Aorta (tissue), 5 donors: ENCODE data around the gene LRR1. TPM values are rescaled to one million over a fixed set of nuclear protein-coding genes. Genes with fewer than 3 reads are reported as not detected.

Experiments used
- ATAC-seq: fragments of 200-7000 bp; cut with Tn5 transposase; one replicate; pipeline ENCODE4 v1.9.1; 2022; ENCODE audit warnings: moderate library complexity; ENCODE audit not compliant: low FRiP score
- DNase-seq, 2 donors: peaks; one replicate each; pipeline ENCODE4 v3.0.0-alpha.2; 2020
- H3K27ac ChIP-seq, 2 donors: one replicate each; pipeline ENCODE4 v1.5.1; 2013; ENCODE audit warnings: low read length in 2 of 2, mild to moderate bottlenecking in 2 of 2, moderate library complexity in 2 of 2, control low read depth in 1 of 2, inconsistent platforms in 1 of 2, low read depth in 1 of 2
- H3K27me3 ChIP-seq, 2 donors: one replicate each; pipeline ENCODE4 v1.6.1; 2013; ENCODE audit warnings: control low read depth in 1 of 2, low read length in 1 of 2, mild to moderate bottlenecking in 1 of 2, moderate library complexity in 1 of 2; ENCODE audit not compliant: insufficient read depth in 2 of 2, control insufficient read depth in 1 of 2
- H3K36me3 ChIP-seq, 2 donors: one replicate each; pipeline ENCODE4 v1.6.1; 2013; ENCODE audit warnings: control low read depth in 1 of 2, low read length in 1 of 2, mild to moderate bottlenecking in 1 of 2; ENCODE audit not compliant: insufficient read depth in 2 of 2, control insufficient read depth in 1 of 2
- H3K4me1 ChIP-seq, 2 donors: one replicate each; pipeline ENCODE4 v1.6.1; 2013; ENCODE audit warnings: low read length in 2 of 2, control low read depth in 1 of 2, mild to moderate bottlenecking in 1 of 2, moderate library complexity in 1 of 2; ENCODE audit not compliant: insufficient read depth in 2 of 2, control insufficient read depth in 1 of 2
- H3K4me3 ChIP-seq, 2 donors: one replicate each; pipeline ENCODE4 v1.5.1; 2013; ENCODE audit warnings: low read length in 2 of 2, control low read depth in 1 of 2, mild to moderate bottlenecking in 1 of 2
- H3K9me3 ChIP-seq: one replicate; pipeline ENCODE4 v1.6.1; 2013; ENCODE audit warnings: mild to moderate bottlenecking, low read length; ENCODE audit not compliant: control insufficient read depth
- WGBS, 2 donors: extraction: QIAGEN DNeasy Blood & Tissue Kit; methylation state at CpG; one replicate each; pipeline ENCODE4 v1.1.7; 2013; 5-methylcytosine and 5-hydroxymethylcytosine counted together
- intact Hi-C, 2 donors: fragments of 100-400 bp; cut with DNase I; formaldehyde crosslinking; loops; one replicate each; pipeline versions ENCODE4 v1.14.2 to v1.15.0; 2022
- long read RNA-seq, 2 donors: library from polyadenylated mRNA; unstranded; transcript quantifications; one replicate each; pipeline ENCODE4 v2.0.0, GENCODE V29; 2020 to 2021
- polyA plus RNA-seq, 2 donors: library from polyadenylated mRNA; stranded (reverse); fragments of 200-250 nt; gene quantifications; one replicate each; pipeline ENCODE4 v1.2.3, GENCODE V29; 2013
- total RNA-seq, 2 donors: library from RNA; stranded (reverse); fragmentation: NEBNext Ultra II Directional; extraction: Animal tissue kit (Norgen Biotek cat#: 25700); gene quantifications; one replicate each; pipeline ENCODE4 v1.2.1, GENCODE V29; 2021
- donor health status: healthy with polysubstance abuse.
- donor health status: Bipolar disorder and iron deficiency.
- donor health status: DM: no; HTN: no; CAD: no.
- donor health status: DM: no; HTN: no; CAD: no.
- donor health status: DM: yes; HTN: yes; CAD: no.

Gene LRR1
- total RNA-seq (1 to 10 TPM; 5.2 to 5.3 TPM), polyA plus RNA-seq (10 to 100 TPM in 1 of 2 donors, 1 to 10 TPM in 1; 5.9 to 14.3 TPM)
- long read RNA-seq, donor 1, transcript LRR1-201 (4 exons, 1,745 nt): major isoform, 9 of 12 reads
- long read RNA-seq, donor 1, partial matches to known transcripts: 0 of 12 reads
- long read RNA-seq, donor 1, other reads (novel, unspliced or antisense): 2 of 12 reads
- long read RNA-seq, donor 2, partial matches to known transcripts: 1 of 1 reads
- long read RNA-seq, donor 2, other reads (novel, unspliced or antisense): 0 of 1 reads

GRCh38 chr14:49598485-49599300 lies at the start of gene LRR1:
TSS of gene LRR1 (plus strand) at chr14:49598940. CDS start at chr14:49599021, 81 bp downstream.
- WGBS, 2 donors: 0% methylated on average over 63 to 77 of the region's 77 CpGs
- DNase-seq: peak; percentile 92 to 96
- H3K4me1 ChIP-seq: no peaks in the 10 kb centered on the region
- intact Hi-C loops: no loop called here
- no peaks in the 10 kb centered on the region for H3K9me3 ChIP-seq
- ATAC-seq: peak; percentile 95
- peak within 1 kb of the TSS; percentile 65 to 73 for H3K4me3 ChIP-seq
- no peaks in the 10 kb centered on the region for H3K27me3 ChIP-seq
- H3K27ac ChIP-seq: peak within 1 kb of the TSS in 1 of 2 donors; percentile 89
- H3K36me3 ChIP-seq: no peaks in the 10 kb centered on the region

GRCh38 chr14:49549446-49549845 lies 49.3 kb upstream of the LRR1 start:
- Histone ChIP-seq H3K9me3 (no peaks in the 10 kb centered on the region), H3K36me3 (no peaks in the 10 kb centered on the region), H3K4me1 (no peaks in the 10 kb centered on the region), H3K27me3 (no peaks in the 10 kb centered on the region), H3K4me3 (no peak overlapping the region), H3K27ac (no peak overlapping the region)
- ATAC-seq (no peak), DNase-seq (no peak)
- intact Hi-C loops: no loop called here
- WGBS, 2 donors: 72 to 78% methylated on average over 1 of the region's 1 CpG

GRCh38 chr14:49549881-49550280 lies 48.9 kb upstream of the LRR1 start:
- intact Hi-C loops: no loop called here
- DNase-seq (no peak), ATAC-seq (no peak)
- no peak overlapping the region for H3K4me3 ChIP-seq
- WGBS, 2 donors: 57 to 61% methylated on average over 4 of the region's 4 CpGs
- no peaks in the 10 kb centered on the region for H3K27me3 ChIP-seq
- H3K27ac ChIP-seq: no peak overlapping the region
- H3K9me3 ChIP-seq: no peaks in the 10 kb centered on the region
- H3K36me3 ChIP-seq: no peaks in the 10 kb centered on the region
- no peaks in the 10 kb centered on the region for H3K4me1 ChIP-seq

GRCh38 chr14:49550286-49551184 lies 48.2 kb upstream of the LRR1 start:
- Histone ChIP-seq H3K9me3 (no peaks in the 10 kb centered on the region), H3K4me1 (no peaks in the 10 kb centered on the region), H3K27ac (no peak overlapping the region), H3K36me3 (no peaks in the 10 kb centered on the region), H3K27me3 (no peaks in the 10 kb centered on the region), H3K4me3 (no peak overlapping the region)
- intact Hi-C loops: no loop called here
- ATAC-seq: no peak
- no peak for DNase-seq
- WGBS, 2 donors: 62 to 63% methylated on average over 5 of the region's 5 CpGs

GRCh38 chr14:49551569-49551968 lies 47.2 kb upstream of the LRR1 start:
- Histone ChIP-seq H3K4me1 (no peaks in the 10 kb centered on the region), H3K36me3 (no peaks in the 10 kb centered on the region), H3K27me3 (no peaks in the 10 kb centered on the region), H3K9me3 (no peaks in the 10 kb centered on the region), H3K27ac (no peak overlapping the region), H3K4me3 (no peak overlapping the region)
- 74 to 88% methylated on average over 2 of the region's 2 CpGs for WGBS, 2 donors
- ATAC-seq (no peak), DNase-seq (no peak)
- intact Hi-C loops: no loop called here

GRCh38 chr14:49553106-49553505 lies 45.6 kb upstream of the LRR1 start:
- H3K4me3 ChIP-seq: no peak overlapping the region
- intact Hi-C loops: no loop called here
- no peaks in the 10 kb centered on the region for H3K27me3 ChIP-seq
- no peak for ATAC-seq
- H3K4me1 ChIP-seq: no peaks in the 10 kb centered on the region
- no peaks in the 10 kb centered on the region for H3K36me3 ChIP-seq
- H3K9me3 ChIP-seq: no peaks in the 10 kb centered on the region
- DNase-seq: no peak
- no peak overlapping the region for H3K27ac ChIP-seq

- H3K9me3 ChIP-seq: no peaks in the 10 kb centered on the region
- 63 to 67% methylated on average over 3 of the region's 3 CpGs for WGBS, 2 donors
- no peak for DNase-seq
- no peaks in the 10 kb centered on the region for H3K27me3 ChIP-seq
- H3K4me3 ChIP-seq: no peak overlapping the region
- H3K27ac ChIP-seq: no peak overlapping the region
- H3K36me3 ChIP-seq: no peaks in the 10 kb centered on the region
- intact Hi-C loops: no loop called here
- H3K4me1 ChIP-seq: no peaks in the 10 kb centered on the region
- ATAC-seq: no peak
Observed at GRCh38 chr14:49553892-49554291, 44.8 kb upstream of the LRR1 start.

GRCh38 chr14:49559979-49560768 lies 38.6 kb upstream of the LRR1 start:
- H3K27me3 ChIP-seq: no peaks in the 10 kb centered on the region
- 87 to 92% methylated on average over 6 of the region's 6 CpGs for WGBS, 2 donors
- H3K4me1 ChIP-seq: no peaks in the 10 kb centered on the region
- no peak for ATAC-seq
- H3K9me3 ChIP-seq: no peaks in the 10 kb centered on the region
- intact Hi-C loops: no loop called here
- H3K4me3 ChIP-seq: no peak overlapping the region
- no peaks in the 10 kb centered on the region for H3K36me3 ChIP-seq
- no peak overlapping the region for H3K27ac ChIP-seq
- no peak for DNase-seq
